ENCODE measurements around the gene CDK2. TPM values are rescaled to one million over a fixed set of nuclear protein-coding genes. Genes with fewer than 3 reads are reported as not detected.

Gene CDK2
- polyA plus RNA-seq, 1 donor (not counting 4 experiments of a cell fraction or from before 2014, with no cell fraction given), result 49.3 TPM

DNA sequence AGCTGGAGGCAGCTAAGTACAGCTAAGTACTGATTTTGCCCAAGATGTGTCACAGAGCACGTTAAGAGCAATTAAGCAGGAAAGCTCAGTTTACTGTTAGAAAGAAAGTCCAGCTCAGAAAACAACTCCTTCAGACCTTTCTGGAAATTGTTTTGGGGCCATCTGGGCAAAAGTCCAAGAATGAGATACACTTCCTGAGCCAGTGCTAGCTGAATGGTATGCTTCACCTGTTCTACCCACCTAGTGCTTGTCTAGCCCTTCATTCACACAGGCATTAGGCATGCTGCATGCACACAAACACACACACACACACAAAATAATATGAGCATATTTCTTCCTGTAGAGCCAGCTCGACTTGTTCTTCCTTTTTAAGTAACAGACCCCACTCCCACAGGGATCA is 47.6 kb downstream of the CDK2 start:
- H3K36me3 ChIP-seq (ENCODE audit: control insufficient read depth in 2 of 2, extremely low read depth in 1 of 2, insufficient read depth in 2 of 2, low read length in 2 of 2), result no peaks in the 10 kb centered on the region
- H3K4me2 ChIP-seq (ENCODE audit: control insufficient read depth, extremely low read depth, insufficient read depth, low read depth, low read length), result no peak overlapping the region
- no peaks in the 10 kb centered on the region for H3K9me1 ChIP-seq (ENCODE audit: control insufficient read depth, extremely low read depth, insufficient read depth, low read length)
- H4K20me1 ChIP-seq (ENCODE audit: control insufficient read depth, extremely low read depth, insufficient read depth, low read length), result no peaks in the 10 kb centered on the region
- H3K4me1 ChIP-seq (ENCODE audit: control insufficient read depth, extremely low read depth, insufficient read depth, low read length), result no peaks in the 10 kb centered on the region
- H3K9ac ChIP-seq (ENCODE audit: control insufficient read depth, extremely low read depth, insufficient read depth, low read length), result no peak overlapping the region
- dilution Hi-C loops (cut with MboI; ENCODE audit: extremely low pct_ligation_motif_present, low sequenced_read_pairs), result no loop called here
- TF ChIP-seq EZH2 (IDR thresholded peaks at IDR 0.05; ENCODE audit: low read length), result no peak
- TF ChIP-seq, protein P1, sequence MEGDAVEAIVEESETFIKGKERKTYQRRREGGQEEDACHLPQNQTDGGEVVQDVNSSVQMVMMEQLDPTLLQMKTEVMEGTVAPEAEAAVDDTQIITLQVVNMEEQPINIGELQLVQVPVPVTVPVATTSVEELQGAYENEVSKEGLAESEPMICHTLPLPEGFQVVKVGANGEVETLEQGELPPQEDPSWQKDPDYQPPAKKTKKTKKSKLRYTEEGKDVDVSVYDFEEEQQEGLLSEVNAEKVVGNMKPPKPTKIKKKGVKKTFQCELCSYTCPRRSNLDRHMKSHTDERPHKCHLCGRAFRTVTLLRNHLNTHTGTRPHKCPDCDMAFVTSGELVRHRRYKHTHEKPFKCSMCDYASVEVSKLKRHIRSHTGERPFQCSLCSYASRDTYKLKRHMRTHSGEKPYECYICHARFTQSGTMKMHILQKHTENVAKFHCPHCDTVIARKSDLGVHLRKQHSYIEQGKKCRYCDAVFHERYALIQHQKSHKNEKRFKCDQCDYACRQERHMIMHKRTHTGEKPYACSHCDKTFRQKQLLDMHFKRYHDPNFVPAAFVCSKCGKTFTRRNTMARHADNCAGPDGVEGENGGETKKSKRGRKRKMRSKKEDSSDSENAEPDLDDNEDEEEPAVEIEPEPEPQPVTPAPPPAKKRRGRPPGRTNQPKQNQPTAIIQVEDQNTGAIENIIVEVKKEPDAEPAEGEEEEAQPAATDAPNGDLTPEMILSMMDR (optimal IDR thresholded peaks at IDR 0.05 in 1 of 3, IDR thresholded peaks at IDR 0.05 in 1 of 3, conservative IDR thresholded peaks at IDR 0.05 in 1 of 3; ENCODE audit: extremely low read depth in 1 of 3, insufficient read depth in 2 of 3, low read length in 3 of 3), result no peak
- DNase-seq (ENCODE audit: low read depth, low spot score) (no peak), FAIRE-seq (no peak)
- no peak overlapping the region for H3K27ac ChIP-seq (ENCODE audit: control insufficient read depth, insufficient read depth, low read length)
- no peaks in the 10 kb centered on the region for H3K27me3 ChIP-seq (ENCODE audit: control insufficient read depth, extremely low read depth, insufficient read depth, low read length)
- no peaks in the 10 kb centered on the region for H3K9me3 ChIP-seq (ENCODE audit: control insufficient read depth, low read depth, low read length)
- H3K79me2 ChIP-seq (ENCODE audit: control insufficient read depth, insufficient read depth, low read length), result no peaks in the 10 kb centered on the region
- no peak overlapping the region for H3K4me3 ChIP-seq (ENCODE audit: control insufficient read depth in 2 of 3, extremely low read depth in 1 of 3, insufficient read depth in 2 of 3, low read depth in 1 of 3, low read length in 3 of 3)
- H2AFZ ChIP-seq (ENCODE audit: control insufficient read depth, low read length), result no peak overlapping the region

DNA sequence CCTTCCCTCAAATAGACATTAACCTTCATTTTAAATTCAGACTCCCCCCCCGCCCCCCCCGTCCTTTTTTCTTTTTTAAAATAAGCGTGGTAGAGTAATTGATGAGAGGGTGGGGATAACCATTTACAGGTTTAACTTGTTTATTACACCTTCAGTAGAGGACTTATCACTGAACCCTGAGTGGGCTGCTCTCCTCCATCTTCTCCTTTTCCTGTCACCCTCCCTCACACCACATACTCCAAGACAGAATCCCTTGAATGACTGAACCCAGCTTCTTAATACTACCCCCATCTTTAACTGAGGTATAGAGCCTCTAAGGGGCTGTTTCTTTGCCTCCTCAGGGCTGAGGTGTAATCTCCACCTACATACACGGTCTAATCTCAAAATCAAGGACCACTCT is 50.6 kb downstream of the CDK2 start:
- Histone ChIP-seq H3K4me3 (ENCODE audit: control insufficient read depth in 2 of 3, extremely low read depth in 1 of 3, insufficient read depth in 2 of 3, low read depth in 1 of 3, low read length in 3 of 3) (no peak overlapping the region), H3K79me2 (ENCODE audit: control insufficient read depth, insufficient read depth, low read length) (no peaks in the 10 kb centered on the region), H3K4me1 (ENCODE audit: control insufficient read depth, extremely low read depth, insufficient read depth, low read length) (no peaks in the 10 kb centered on the region), H2AFZ (ENCODE audit: control insufficient read depth, low read length) (no peak overlapping the region), H3K27me3 (ENCODE audit: control insufficient read depth, extremely low read depth, insufficient read depth, low read length) (no peaks in the 10 kb centered on the region), H3K9me3 (ENCODE audit: control insufficient read depth, low read depth, low read length) (no peaks in the 10 kb centered on the region), H3K9me1 (ENCODE audit: control insufficient read depth, extremely low read depth, insufficient read depth, low read length) (no peaks in the 10 kb centered on the region), H3K9ac (ENCODE audit: control insufficient read depth, extremely low read depth, insufficient read depth, low read length) (no peak overlapping the region), H3K4me2 (ENCODE audit: control insufficient read depth, extremely low read depth, insufficient read depth, low read depth, low read length) (no peak overlapping the region), H4K20me1 (ENCODE audit: control insufficient read depth, extremely low read depth, insufficient read depth, low read length) (no peaks in the 10 kb centered on the region), H3K27ac (ENCODE audit: control insufficient read depth, insufficient read depth, low read length) (no peak overlapping the region), H3K36me3 (ENCODE audit: control insufficient read depth in 2 of 2, extremely low read depth in 1 of 2, insufficient read depth in 2 of 2, low read length in 2 of 2) (no peaks in the 10 kb centered on the region)
- no peak for TF ChIP-seq EZH2 (IDR thresholded peaks at IDR 0.05; ENCODE audit: low read length)
- TF ChIP-seq, protein P1 (optimal IDR thresholded peaks at IDR 0.05 in 1 of 3, IDR thresholded peaks at IDR 0.05 in 1 of 3, conservative IDR thresholded peaks at IDR 0.05 in 1 of 3; ENCODE audit: extremely low read depth in 1 of 3, insufficient read depth in 2 of 3, low read length in 3 of 3), result no peak
- DNase-seq (ENCODE audit: low read depth, low spot score) (no peak), FAIRE-seq (no peak)
- dilution Hi-C loops (cut with MboI; ENCODE audit: extremely low pct_ligation_motif_present, low sequenced_read_pairs), result no loop called here

Measured in keratinocyte (primary cell).